SK-N-SH (cell line): ENCODE results near the gene FAM83E. TPM values are rescaled to one million over a fixed set of nuclear protein-coding genes. Genes with fewer than 3 reads are reported as not detected.

Experiments
- CTCF ChIA-PET: fragments of 300-600, 350-600 bp; formaldehyde crosslinking; extraction: SDS; loops from one replicate; lab custom pipeline; 2021; lab: Yijun Ruan, JAX
- POLR2A ChIA-PET: fragments of 350-600 bp; sonication (Branson Sonifier 250); formaldehyde crosslinking; extraction: SDS; loops from one replicate; lab custom pipeline; 2020; ENCODE audit warnings: antibody characterized with exemption, inconsistent platforms; lab: Yijun Ruan, JAX
- DNase-seq: peaks from one replicate; pipeline ENCODE4 v3.0.0; 2012
- H2AFZ ChIP-seq: fragments of 200-600 bp; sonication (generic); 2 replicates; pipeline ENCODE4 v1.8.1; 2016; ENCODE audit warnings: antibody characterized with exemption, mild to moderate bottlenecking, low read depth
- H3F3A ChIP-seq: fragments of 200-600 bp; sonication (generic); replicated peaks from 2 replicates; pipeline ENCODE3; 2016; ENCODE audit warnings: antibody characterized with exemption, mild to moderate bottlenecking; ENCODE audit not compliant: insufficient read depth
- H3K27ac ChIP-seq, 2 experiments: fragments of 200-500 bp in 1 of 2; fragments of 200-600 bp in 1 of 2; sonication (Bioruptor generic) in 1 of 2; sonication (generic), shearing (Covaris generic) in 1 of 2; 2 replicates each; pipeline versions ENCODE4 v1.5.1 to v1.6.1; 2014 to 2016; ENCODE audit warnings: low read depth in 2 of 2, inconsistent platforms in 1 of 2, low read length in 1 of 2, mild to moderate bottlenecking in 1 of 2, mixed read lengths in 1 of 2
- H3K27me3 ChIP-seq: fragments of 200-600 bp; sonication (generic), shearing (Covaris generic); 2 replicates; pipeline ENCODE4 v1.6.1; 2016; ENCODE audit warnings: mixed run types; ENCODE audit not compliant: insufficient read depth
- H3K36me3 ChIP-seq, 2 experiments: fragments of 200-500 bp in 1 of 2; fragments of 200-600 bp in 1 of 2; sonication (Bioruptor generic) in 1 of 2; sonication (generic) in 1 of 2; replicated peaks in 1 of 2; 2 replicates each; pipeline versions ENCODE3 to v1.5.1; 2014 to 2016; ENCODE audit warnings: low read length in 1 of 2, mild to moderate bottlenecking in 1 of 2; ENCODE audit not compliant: insufficient read depth in 2 of 2, control insufficient read depth in 1 of 2
- H3K4me1 ChIP-seq, 2 experiments: fragments of 200-500 bp in 1 of 2; fragments of 200-600 bp in 1 of 2; sonication (Bioruptor generic) in 1 of 2; sonication (generic), shearing (Covaris generic) in 1 of 2; 2 replicates each; pipeline versions ENCODE4 v1.5.1 to v1.6.1; 2014 to 2016; ENCODE audit warnings: low read depth in 1 of 2, low read length in 1 of 2, mixed run types in 1 of 2; ENCODE audit not compliant: insufficient read depth in 2 of 2, control insufficient read depth in 1 of 2
- H3K4me2 ChIP-seq: fragments of 200-600 bp; sonication (generic), shearing (Covaris generic); 2 replicates; pipeline ENCODE4 v1.6.1; 2017; ENCODE audit warnings: mixed run types
- H3K4me3 ChIP-seq, 2 experiments: fragments of 200-500 bp in 1 of 2; fragments of 200-600 bp in 1 of 2; sonication (Bioruptor generic) in 1 of 2; sonication (generic), shearing (Covaris generic) in 1 of 2; 2 replicates each; pipeline versions ENCODE4 v1.5.1 to v1.8.1; 2014 to 2016; ENCODE audit warnings: low read depth in 2 of 2, inconsistent platforms in 1 of 2, low read length in 1 of 2, mild to moderate bottlenecking in 1 of 2, mixed read lengths in 1 of 2, moderate library complexity in 1 of 2
- H3K79me2 ChIP-seq: fragments of 200-600 bp; sonication (generic); 2 replicates; pipeline ENCODE4 v1.8.1; 2017; ENCODE audit warnings: mild to moderate bottlenecking; ENCODE audit not compliant: insufficient read depth
- H3K9ac ChIP-seq: fragments of 200-600 bp; sonication (generic); 2 replicates; pipeline ENCODE4 v1.6.1; 2017; ENCODE audit warnings: mixed run types
- H3K9me2 ChIP-seq: fragments of 200-600 bp; sonication (generic); 2 replicates; pipeline ENCODE4 v1.6.1; 2017; ENCODE audit warnings: mixed run types
- H3K9me3 ChIP-seq: fragments of 200-600 bp; sonication (generic); 2 replicates; pipeline ENCODE4 v1.6.1; 2017; ENCODE audit warnings: mixed run types, mild to moderate bottlenecking, moderate library complexity
- H4K20me1 ChIP-seq: fragments of 200-600 bp; sonication (generic); 2 replicates; pipeline ENCODE4 v1.6.1; 2017; ENCODE audit warnings: mild to moderate bottlenecking, mixed run types; ENCODE audit not compliant: insufficient read depth
- EZH2phosphoT487 ChIP-seq: fragments of 200-600 bp; sonication (generic); IDR thresholded peaks from 2 replicates; pipeline ENCODE4 v1.6.1; 2017; ENCODE audit warnings: low read depth, mixed run types, mild to moderate bottlenecking, antibody characterized with exemption, moderate library complexity, borderline replicate concordance
- GATA2 ChIP-seq: sonication (generic); formaldehyde crosslinking; IDR thresholded peaks from 2 replicates; pipeline ENCODE4 v1.5.0; 2020; ENCODE audit warnings: mild to moderate bottlenecking, missing genetic modification reagents
- NFIC ChIP-seq: IDR thresholded peaks from 2 replicates; pipeline ENCODE4 v1.4.0; 2012; ENCODE audit warnings: borderline replicate concordance
- RAD21 ChIP-seq: IDR thresholded peaks from 2 replicates; pipeline ENCODE4 v1.6.1; 2012; ENCODE audit warnings: mild to moderate bottlenecking, low read length
- SIN3A ChIP-seq: IDR thresholded peaks from 2 replicates; pipeline ENCODE4 v1.6.1; 2012; ENCODE audit warnings: low read depth, mild to moderate bottlenecking, low read length, moderate library complexity, borderline replicate concordance
- SMC3 ChIP-seq: IDR thresholded peaks from 2 replicates; pipeline ENCODE4 v1.6.1; 2012; ENCODE audit warnings: low read depth, low read length, improper control_type of control experiment
- TEAD4 ChIP-seq: IDR thresholded peaks from 2 replicates; pipeline ENCODE4 v1.4.0; 2012; ENCODE audit warnings: mild to moderate bottlenecking, borderline replicate concordance; ENCODE audit not compliant: insufficient read depth
- WGBS: methylation state at CpG from one replicate; pipeline ENCODE4 v1.1.6; 2017; ENCODE audit warnings: low lambda C conversion rate; 5-methylcytosine and 5-hydroxymethylcytosine counted together
- polyA plus RNA-seq, 3 experiments: library from polyadenylated mRNA; depleted of rRNA; stranded (reverse); fragments of >200 nt; gene quantifications; 2 replicates each; pipeline ENCODE4 v1.2.3, GENCODE V29; 2012
- TF ChIP-seq, protein P1 (sequence below): IDR thresholded peaks from 2 replicates; pipeline ENCODE4 v1.4.0; 2012; ENCODE audit warnings: low read depth
- TF ChIP-seq, protein P2 (sequence below): IDR thresholded peaks from 2 replicates; pipeline ENCODE4; 2012
- TF ChIP-seq, protein P3 (sequence below): IDR thresholded peaks from 2 replicates; pipeline ENCODE4 v1.4.0; 2012; ENCODE audit warnings: low read depth, borderline replicate concordance
- TF ChIP-seq, protein P4 (sequence below): fragments of 200-600 bp; sonication (generic); IDR thresholded peaks from 2 replicates; pipeline ENCODE4 v1.6.1; 2017; ENCODE audit warnings: antibody characterized with exemption, mild to moderate bottlenecking, moderate library complexity

FAM83E gene
- polyA plus RNA-seq, 1 of the 3 experiments (the other 2 are of a cell fraction) = 0.44 TPM

GRCh38 chr19:48603850-48604249 is 11.0 kb downstream of the FAM83E start:
- no peak overlapping the region for H3K4me2 ChIP-seq
- no peak overlapping the region for H3K4me3 ChIP-seq
- ChIA-PET CTCF (no interaction called here), POLR2A (no interaction called here)
- H2AFZ ChIP-seq = no peak overlapping the region
- H4K20me1 ChIP-seq = no peaks in the 10 kb centered on the region
- no peak overlapping the region for H3K27ac ChIP-seq
- no peaks in the 10 kb centered on the region for H3K79me2 ChIP-seq
- no peaks in the 10 kb centered on the region for H3K9me2 ChIP-seq
- 80% methylated on average over 7 of the region's 9 CpGs for WGBS
- no peak overlapping the region for H3K9ac ChIP-seq
- no peaks in the 10 kb centered on the region; the same call in 1 of the 2 replicates for H3K27me3 ChIP-seq
- H3F3A ChIP-seq = no peaks in the 10 kb centered on the region
- TF ChIP-seq, protein P1, sequence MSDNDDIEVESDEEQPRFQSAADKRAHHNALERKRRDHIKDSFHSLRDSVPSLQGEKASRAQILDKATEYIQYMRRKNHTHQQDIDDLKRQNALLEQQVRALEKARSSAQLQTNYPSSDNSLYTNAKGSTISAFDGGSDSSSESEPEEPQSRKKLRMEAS = no peak
- TF ChIP-seq EZH2phosphoT487 (no peak), RAD21 (no peak), SMC3 (no peak), GATA2 (CRISPR knock-in tag) (no peak), SIN3A (no peak)
- TF ChIP-seq, protein P2, sequence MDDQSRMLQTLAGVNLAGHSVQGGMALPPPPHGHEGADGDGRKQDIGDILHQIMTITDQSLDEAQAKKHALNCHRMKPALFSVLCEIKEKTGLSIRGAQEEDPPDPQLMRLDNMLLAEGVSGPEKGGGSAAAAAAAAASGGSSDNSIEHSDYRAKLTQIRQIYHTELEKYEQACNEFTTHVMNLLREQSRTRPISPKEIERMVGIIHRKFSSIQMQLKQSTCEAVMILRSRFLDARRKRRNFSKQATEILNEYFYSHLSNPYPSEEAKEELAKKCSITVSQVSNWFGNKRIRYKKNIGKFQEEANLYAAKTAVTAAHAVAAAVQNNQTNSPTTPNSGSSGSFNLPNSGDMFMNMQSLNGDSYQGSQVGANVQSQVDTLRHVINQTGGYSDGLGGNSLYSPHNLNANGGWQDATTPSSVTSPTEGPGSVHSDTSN = no peak
- TF ChIP-seq, protein P3, sequence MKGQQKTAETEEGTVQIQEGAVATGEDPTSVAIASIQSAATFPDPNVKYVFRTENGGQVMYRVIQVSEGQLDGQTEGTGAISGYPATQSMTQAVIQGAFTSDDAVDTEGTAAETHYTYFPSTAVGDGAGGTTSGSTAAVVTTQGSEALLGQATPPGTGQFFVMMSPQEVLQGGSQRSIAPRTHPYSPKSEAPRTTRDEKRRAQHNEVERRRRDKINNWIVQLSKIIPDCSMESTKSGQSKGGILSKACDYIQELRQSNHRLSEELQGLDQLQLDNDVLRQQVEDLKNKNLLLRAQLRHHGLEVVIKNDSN = no peak
- DNase-seq = no peak
- no peaks in the 10 kb centered on the region for H3K36me3 ChIP-seq
- H3K9me3 ChIP-seq = no peaks in the 10 kb centered on the region
- H3K4me1 ChIP-seq = no peaks in the 10 kb centered on the region

DNA sequence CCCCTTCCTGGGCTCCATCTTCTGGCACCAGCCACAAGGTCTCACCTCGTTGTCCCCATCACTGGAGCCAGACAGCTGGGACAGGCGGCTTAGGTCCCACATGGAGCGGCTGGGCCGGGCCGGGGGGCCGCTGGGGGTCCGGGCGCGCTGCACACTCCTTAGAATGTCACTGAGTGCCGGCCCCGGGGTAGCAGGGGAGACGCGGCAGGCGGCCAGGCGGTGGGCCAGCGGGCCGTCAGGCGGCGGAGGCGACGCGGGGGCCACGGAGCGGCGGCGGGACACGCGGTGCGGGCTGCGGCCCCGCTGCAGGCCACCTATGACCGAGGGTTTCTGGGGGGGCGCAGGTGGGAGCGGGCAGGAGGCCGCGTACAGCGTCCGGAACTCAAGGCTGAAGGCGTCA is 11.4 kb downstream of the FAM83E start:
- Histone ChIP-seq H3K4me3 (no peak overlapping the region), H3K27me3 (no peaks in the 10 kb centered on the region; the same call in 1 of the 2 replicates), H2AFZ (no peak overlapping the region), H3K36me3 (no peaks in the 10 kb centered on the region), H3K9ac (no peak overlapping the region), H3K4me1 (no peaks in the 10 kb centered on the region), H3K27ac (no peak overlapping the region), H3K4me2 (no peak overlapping the region), H3K9me3 (no peaks in the 10 kb centered on the region), H4K20me1 (no peaks in the 10 kb centered on the region), H3F3A (no peaks in the 10 kb centered on the region), H3K79me2 (no peaks in the 10 kb centered on the region), H3K9me2 (no peaks in the 10 kb centered on the region)
- ChIA-PET POLR2A (no interaction called here), CTCF (interaction anchor here (1.4 to 2.0 kb wide), 2 partner anchors 19 to 113 kb away, joined by 4 to 6 read pairs; no protein-coding TSS in a partner anchor)
- WGBS = 92% methylated on average over 37 of the region's 39 CpGs
- DNase-seq = no peak
- TF ChIP-seq, protein P1 = no peak
- no peak for TF ChIP-seq TEAD4
- TF ChIP-seq, protein P4, sequence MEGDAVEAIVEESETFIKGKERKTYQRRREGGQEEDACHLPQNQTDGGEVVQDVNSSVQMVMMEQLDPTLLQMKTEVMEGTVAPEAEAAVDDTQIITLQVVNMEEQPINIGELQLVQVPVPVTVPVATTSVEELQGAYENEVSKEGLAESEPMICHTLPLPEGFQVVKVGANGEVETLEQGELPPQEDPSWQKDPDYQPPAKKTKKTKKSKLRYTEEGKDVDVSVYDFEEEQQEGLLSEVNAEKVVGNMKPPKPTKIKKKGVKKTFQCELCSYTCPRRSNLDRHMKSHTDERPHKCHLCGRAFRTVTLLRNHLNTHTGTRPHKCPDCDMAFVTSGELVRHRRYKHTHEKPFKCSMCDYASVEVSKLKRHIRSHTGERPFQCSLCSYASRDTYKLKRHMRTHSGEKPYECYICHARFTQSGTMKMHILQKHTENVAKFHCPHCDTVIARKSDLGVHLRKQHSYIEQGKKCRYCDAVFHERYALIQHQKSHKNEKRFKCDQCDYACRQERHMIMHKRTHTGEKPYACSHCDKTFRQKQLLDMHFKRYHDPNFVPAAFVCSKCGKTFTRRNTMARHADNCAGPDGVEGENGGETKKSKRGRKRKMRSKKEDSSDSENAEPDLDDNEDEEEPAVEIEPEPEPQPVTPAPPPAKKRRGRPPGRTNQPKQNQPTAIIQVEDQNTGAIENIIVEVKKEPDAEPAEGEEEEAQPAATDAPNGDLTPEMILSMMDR = no peak
- TF ChIP-seq NFIC = no peak
